Effector CD8-positive, alpha-beta T cell (primary cell): ENCODE data around the gene SSTR5.
"Not testable (repeated sequence)": the region's sequence is repeated elsewhere in the genome, so short reads cannot be mapped to it uniquely, and the experiment has no call there.

Experiments used
- DNase-seq: peaks from one replicate; lab custom pipeline; 2025; lab: John Stamatoyannopoulos, UW

The SSTR5 gene

GRCh38 chr16:1073566-1074378 lies 1.2 kb downstream of the SSTR5 start:
- no peak for DNase-seq

- DNase-seq: no peak
These were observed 1.8 kb downstream of the SSTR5 start for GRCh38 chr16:1074379-1074649.

GRCh38 chr16:1075546-1075945 lies 3.0 kb downstream of the SSTR5 start:
- DNase-seq: no peak

- no peak for DNase-seq
These were observed 4.4 kb downstream of the SSTR5 start for GRCh38 chr16:1076801-1077576.

- no peak for DNase-seq
These were observed 5.5 kb downstream of the SSTR5 start for GRCh38 chr16:1077877-1078578.

GRCh38 chr16:1078579-1079021 lies 6.1 kb downstream of the SSTR5 start:
- DNase-seq: no peak

GRCh38 chr16:1079341-1079740 lies 6.8 kb downstream of the SSTR5 start:
- DNase-seq: no peak

- DNase-seq: no peak
These were observed 7.4 kb downstream of the SSTR5 start for GRCh38 chr16:1079786-1080525.

- DNase-seq: no peak
These were observed 8.5 kb downstream of the SSTR5 start for GRCh38 chr16:1080801-1081733.

- DNase-seq: no peak
These were observed 9.3 kb downstream of the SSTR5 start for GRCh38 chr16:1081734-1082265.

- no peak for DNase-seq
These were observed 9.9 kb downstream of the SSTR5 start for GRCh38 chr16:1082266-1082951.

GRCh38 chr16:1082952-1083675 lies 10.6 kb downstream of the SSTR5 start:
- DNase-seq: no peak

GRCh38 chr16:1084971-1085370 lies 12.4 kb downstream of the SSTR5 start:
- DNase-seq: no peak

GRCh38 chr16:1086443-1086842 lies 13.9 kb downstream of the SSTR5 start:
- not testable (repeated sequence) for DNase-seq

- no peak for DNase-seq
These were observed 16.0 kb downstream of the SSTR5 start for GRCh38 chr16:1088295-1089170.

GRCh38 chr16:1089439-1089821 lies 16.9 kb downstream of the SSTR5 start:
- DNase-seq: no peak

GRCh38 chr16:1089822-1090619 lies 17.5 kb downstream of the SSTR5 start:
- DNase-seq: no peak
